Measurements from ENCODE around the gene PLA2R1.

GRCh38 chr2:160062292-160063005 lies at the start of gene PLA2R1:
- TF ChIP-seq, protein P1, sequence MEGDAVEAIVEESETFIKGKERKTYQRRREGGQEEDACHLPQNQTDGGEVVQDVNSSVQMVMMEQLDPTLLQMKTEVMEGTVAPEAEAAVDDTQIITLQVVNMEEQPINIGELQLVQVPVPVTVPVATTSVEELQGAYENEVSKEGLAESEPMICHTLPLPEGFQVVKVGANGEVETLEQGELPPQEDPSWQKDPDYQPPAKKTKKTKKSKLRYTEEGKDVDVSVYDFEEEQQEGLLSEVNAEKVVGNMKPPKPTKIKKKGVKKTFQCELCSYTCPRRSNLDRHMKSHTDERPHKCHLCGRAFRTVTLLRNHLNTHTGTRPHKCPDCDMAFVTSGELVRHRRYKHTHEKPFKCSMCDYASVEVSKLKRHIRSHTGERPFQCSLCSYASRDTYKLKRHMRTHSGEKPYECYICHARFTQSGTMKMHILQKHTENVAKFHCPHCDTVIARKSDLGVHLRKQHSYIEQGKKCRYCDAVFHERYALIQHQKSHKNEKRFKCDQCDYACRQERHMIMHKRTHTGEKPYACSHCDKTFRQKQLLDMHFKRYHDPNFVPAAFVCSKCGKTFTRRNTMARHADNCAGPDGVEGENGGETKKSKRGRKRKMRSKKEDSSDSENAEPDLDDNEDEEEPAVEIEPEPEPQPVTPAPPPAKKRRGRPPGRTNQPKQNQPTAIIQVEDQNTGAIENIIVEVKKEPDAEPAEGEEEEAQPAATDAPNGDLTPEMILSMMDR (conservative IDR thresholded peaks at IDR 0.05; ENCODE audit: low read depth, low read length): no peak
- TF ChIP-seq EZH2 (IDR thresholded peaks at IDR 0.05; ENCODE audit: borderline replicate concordance, low read depth, low read length, poor library complexity, severe bottlenecking): no peak
